HepG2 (cell line): ENCODE measurements around the gene DPH6.

Source experiments
- EZH2 ChIP-seq: conservative IDR thresholded peaks from 2 replicates; pipeline ENCODE4 v1.6.1; 2012; ENCODE audit warnings: mild to moderate bottlenecking, low read depth, low read length, moderate library complexity
- IRX3 ChIP-seq: sonication (generic); formaldehyde crosslinking; IDR thresholded peaks from 2 replicates; pipeline ENCODE4 v1.8.1; 2023; ENCODE audit warnings: mild to moderate bottlenecking, low read depth, missing genetic modification reagents, borderline replicate concordance
- NCOR1 ChIP-seq: fragments of 200-600 bp; sonication (generic); IDR thresholded peaks from 2 replicates; pipeline ENCODE4 v1.7.0; 2017; ENCODE audit warnings: antibody characterized with exemption, low read length, borderline replicate concordance
- NR2F1 ChIP-seq, 2 experiments: fragments of 450-650 bp in 1 of 2; formaldehyde crosslinking in 1 of 2; IDR thresholded peaks; 2 replicates each; pipeline versions ENCODE4 v1.5.0 to v1.6.1; 2016 to 2020; ENCODE audit warnings: mild to moderate bottlenecking in 1 of 2, missing compliant biosample characterization in 1 of 2, missing genetic modification reagents in 1 of 2, moderate library complexity in 1 of 2
- RAD51 ChIP-seq: fragments of 450-650 bp; IDR thresholded peaks from 2 replicates; pipeline ENCODE4 v1.6.1; 2016; ENCODE audit warnings: borderline replicate concordance
- RNF2 ChIP-seq: fragments of 450-650 bp; conservative IDR thresholded peaks from 2 replicates; pipeline ENCODE4 v1.6.1; 2016; ENCODE audit warnings: low read depth
- SALL1 ChIP-seq: sonication (generic); formaldehyde crosslinking; IDR thresholded peaks from 2 replicates; pipeline ENCODE4 v1.8.0; 2022; ENCODE audit warnings: mild to moderate bottlenecking, missing genetic modification reagents
- ZBTB7A ChIP-seq: sonication (generic); formaldehyde crosslinking; IDR thresholded peaks from 2 replicates; pipeline ENCODE4 v1.8.0; 2022; ENCODE audit warnings: mild to moderate bottlenecking, missing genetic modification reagents
- TF ChIP-seq, protein P1 (sequence below), 2 experiments: fragments of 450-650 bp in 1 of 2; sonication (generic) in 1 of 2; formaldehyde crosslinking in 1 of 2; IDR thresholded peaks; 2 replicates each; pipeline versions ENCODE4 v1.6.1 to v1.8.0; 2016 to 2022; ENCODE audit warnings: antibody characterized with exemption in 1 of 2, mild to moderate bottlenecking in 1 of 2, missing genetic modification reagents in 1 of 2
- TF ChIP-seq, protein P2 (sequence below): sonication (generic); formaldehyde crosslinking; conservative IDR thresholded peaks from 2 replicates; pipeline ENCODE4 v1.4.0; 2020; ENCODE audit warnings: missing genetic modification reagents

DNA sequence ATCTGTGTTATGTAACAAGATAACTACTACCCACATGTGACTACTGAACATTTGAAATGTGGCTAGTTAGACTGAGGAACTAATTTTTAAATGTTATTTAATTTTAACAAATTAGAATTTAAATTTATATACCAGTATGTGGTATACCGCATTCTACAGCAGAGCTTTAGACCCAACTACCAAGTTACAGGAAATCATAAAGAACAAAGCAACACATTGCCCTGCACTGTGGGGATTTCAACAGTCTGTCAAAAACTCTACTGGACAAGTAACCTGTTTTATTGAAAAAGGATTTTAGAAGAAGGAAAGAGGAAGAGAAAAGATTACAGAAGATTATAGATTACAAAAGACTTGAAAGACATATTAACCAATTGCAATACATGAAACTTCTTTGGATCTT is 64.9 kb downstream of the DPH6 start:
- TF ChIP-seq NCOR1, result no peak
- TF ChIP-seq ZBTB7A, result no peak
- TF ChIP-seq SALL1 (CRISPR knock-in tag), result no peak
- TF ChIP-seq EZH2, result no peak
- no peak for TF ChIP-seq RNF2
- TF ChIP-seq, protein P1, sequence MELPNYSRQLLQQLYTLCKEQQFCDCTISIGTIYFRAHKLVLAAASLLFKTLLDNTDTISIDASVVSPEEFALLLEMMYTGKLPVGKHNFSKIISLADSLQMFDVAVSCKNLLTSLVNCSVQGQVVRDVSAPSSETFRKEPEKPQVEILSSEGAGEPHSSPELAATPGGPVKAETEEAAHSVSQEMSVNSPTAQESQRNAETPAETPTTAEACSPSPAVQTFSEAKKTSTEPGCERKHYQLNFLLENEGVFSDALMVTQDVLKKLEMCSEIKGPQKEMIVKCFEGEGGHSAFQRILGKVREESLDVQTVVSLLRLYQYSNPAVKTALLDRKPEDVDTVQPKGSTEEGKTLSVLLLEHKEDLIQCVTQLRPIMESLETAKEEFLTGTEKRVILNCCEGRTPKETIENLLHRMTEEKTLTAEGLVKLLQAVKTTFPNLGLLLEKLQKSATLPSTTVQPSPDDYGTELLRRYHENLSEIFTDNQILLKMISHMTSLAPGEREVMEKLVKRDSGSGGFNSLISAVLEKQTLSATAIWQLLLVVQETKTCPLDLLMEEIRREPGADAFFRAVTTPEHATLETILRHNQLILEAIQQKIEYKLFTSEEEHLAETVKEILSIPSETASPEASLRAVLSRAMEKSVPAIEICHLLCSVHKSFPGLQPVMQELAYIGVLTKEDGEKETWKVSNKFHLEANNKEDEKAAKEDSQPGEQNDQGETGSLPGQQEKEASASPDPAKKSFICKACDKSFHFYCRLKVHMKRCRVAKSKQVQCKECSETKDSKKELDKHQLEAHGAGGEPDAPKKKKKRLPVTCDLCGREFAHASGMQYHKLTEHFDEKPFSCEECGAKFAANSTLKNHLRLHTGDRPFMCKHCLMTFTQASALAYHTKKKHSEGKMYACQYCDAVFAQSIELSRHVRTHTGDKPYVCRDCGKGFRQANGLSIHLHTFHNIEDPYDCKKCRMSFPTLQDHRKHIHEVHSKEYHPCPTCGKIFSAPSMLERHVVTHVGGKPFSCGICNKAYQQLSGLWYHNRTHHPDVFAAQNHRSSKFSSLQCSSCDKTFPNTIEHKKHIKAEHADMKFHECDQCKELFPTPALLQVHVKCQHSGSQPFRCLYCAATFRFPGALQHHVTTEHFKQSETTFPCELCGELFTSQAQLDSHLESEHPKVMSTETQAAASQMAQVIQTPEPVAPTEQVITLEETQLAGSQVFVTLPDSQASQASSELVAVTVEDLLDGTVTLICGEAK (IDR thresholded peaks at IDR 0.05), result no peak
- TF ChIP-seq, protein P1 (CRISPR knock-in tag; IDR thresholded peaks at IDR 0.05), result no peak
- TF ChIP-seq, protein P2, sequence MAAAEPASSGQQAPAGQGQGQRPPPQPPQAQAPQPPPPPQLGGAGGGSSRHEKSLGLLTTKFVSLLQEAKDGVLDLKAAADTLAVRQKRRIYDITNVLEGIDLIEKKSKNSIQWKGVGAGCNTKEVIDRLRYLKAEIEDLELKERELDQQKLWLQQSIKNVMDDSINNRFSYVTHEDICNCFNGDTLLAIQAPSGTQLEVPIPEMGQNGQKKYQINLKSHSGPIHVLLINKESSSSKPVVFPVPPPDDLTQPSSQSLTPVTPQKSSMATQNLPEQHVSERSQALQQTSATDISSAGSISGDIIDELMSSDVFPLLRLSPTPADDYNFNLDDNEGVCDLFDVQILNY (CRISPR knock-in tag), result no peak
- no peak for TF ChIP-seq IRX3 (CRISPR knock-in tag)
- TF ChIP-seq RAD51, result no peak
- no peak for TF ChIP-seq NR2F1 (CRISPR knock-in tag; IDR thresholded peaks at IDR 0.05)
